NCI-H1105 (cell line): Measurements from ENCODE around the gene MARCHF9.
A peak's percentile ranks its signal among the peaks of the same experiment; 100 is the strongest.
"Not testable (repeated sequence)": the region's sequence is repeated elsewhere in the genome, so short reads cannot be mapped to it uniquely, and the experiment has no call there.

Experiments used
- DNase-seq: peaks from one replicate; lab custom pipeline; 2025; lab: John Stamatoyannopoulos, UW

MARCHF9 gene

DNA sequence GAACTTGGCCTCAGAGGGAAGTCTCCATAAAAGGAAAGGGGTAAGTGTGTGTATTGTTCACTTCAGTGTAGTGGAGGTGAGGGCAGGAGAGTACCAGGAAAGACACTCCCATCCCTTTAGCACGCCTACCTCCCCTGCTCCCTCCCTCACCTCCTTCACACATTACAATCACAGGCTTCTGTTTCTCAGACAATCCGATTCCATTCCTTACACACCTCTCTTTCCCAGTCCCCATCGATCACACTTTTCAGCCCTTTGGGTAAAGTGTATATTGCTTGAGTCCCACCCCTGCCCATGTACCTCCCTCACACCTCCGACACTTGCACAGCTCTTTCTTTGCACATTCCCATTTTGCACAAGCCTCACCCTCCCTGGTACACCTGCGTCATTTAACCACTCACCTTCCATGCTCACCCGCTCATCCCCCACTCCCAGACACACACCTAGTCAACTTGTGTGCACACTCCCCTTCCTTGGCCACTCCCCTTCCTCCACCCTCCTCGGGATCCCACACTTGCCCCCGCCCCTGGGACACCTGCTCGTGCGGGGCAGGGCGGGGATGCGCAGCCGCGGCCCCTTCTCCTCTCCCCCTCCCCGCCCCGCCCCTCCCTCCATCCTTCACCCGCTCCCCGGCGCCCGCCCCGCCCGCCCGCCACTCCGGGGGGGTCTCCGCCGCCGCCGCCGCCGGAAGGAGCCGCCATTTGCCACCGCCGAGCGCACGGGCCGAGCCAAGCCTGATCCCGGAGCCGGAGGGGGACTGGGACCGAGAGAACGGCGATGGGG, at the start of gene MARCHF9:
TSS of gene MARCHF9 (plus strand) at position 693 of the 783 bp plus-strand sequence. CDS start 426 bp downstream, outside the sequence.
- peak; percentile 56 for DNase-seq

DNA sequence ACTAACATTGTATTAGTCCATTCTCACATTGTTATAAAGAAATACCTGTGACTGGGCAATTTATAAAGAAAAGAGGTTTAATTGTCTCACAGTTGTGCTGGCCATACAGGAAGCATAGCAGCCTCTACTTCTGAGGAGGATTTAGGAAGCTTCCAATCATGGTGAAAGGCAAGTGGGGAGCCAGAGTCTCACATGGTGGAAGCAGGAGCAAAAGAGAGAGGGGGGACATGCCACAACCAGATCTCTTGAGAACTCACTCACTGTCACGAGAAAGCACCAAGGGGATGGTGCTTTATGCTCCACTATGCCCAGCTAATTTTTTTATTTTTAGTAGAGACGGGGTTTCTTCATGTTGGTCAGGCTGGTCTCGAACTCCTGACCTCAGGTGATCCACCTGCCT, 47.7 kb upstream of the MARCHF9 start:
- DNase-seq, result no peak

GRCh38 chr12:57708296-57708695, 46.6 kb upstream of the MARCHF9 start:
- DNase-seq, result no peak

- DNase-seq, result no peak
Measured at GRCh38 chr12:57712701-57713100, 42.2 kb upstream of the MARCHF9 start.

DNA sequence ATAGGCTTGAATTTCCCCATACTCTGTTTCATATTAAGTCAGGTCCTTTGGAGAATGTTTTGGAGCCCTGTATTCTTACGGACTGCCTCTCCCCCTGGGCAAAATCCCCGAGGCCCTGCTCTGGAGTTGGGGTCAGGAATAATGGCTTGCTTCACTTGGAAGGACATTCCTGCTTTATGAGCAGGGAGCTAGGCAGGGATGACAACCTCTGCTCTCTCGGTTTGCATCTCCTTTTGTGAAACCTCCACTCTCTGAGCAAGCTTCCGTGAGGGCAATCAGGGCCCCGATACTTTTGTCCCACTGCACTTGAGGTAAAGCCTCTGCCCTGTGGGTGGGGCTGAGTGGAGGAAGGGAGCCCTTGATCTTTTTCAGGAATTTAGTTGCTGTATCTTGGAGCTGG, 41.7 kb upstream of the MARCHF9 start:
- DNase-seq, result no peak

DNA sequence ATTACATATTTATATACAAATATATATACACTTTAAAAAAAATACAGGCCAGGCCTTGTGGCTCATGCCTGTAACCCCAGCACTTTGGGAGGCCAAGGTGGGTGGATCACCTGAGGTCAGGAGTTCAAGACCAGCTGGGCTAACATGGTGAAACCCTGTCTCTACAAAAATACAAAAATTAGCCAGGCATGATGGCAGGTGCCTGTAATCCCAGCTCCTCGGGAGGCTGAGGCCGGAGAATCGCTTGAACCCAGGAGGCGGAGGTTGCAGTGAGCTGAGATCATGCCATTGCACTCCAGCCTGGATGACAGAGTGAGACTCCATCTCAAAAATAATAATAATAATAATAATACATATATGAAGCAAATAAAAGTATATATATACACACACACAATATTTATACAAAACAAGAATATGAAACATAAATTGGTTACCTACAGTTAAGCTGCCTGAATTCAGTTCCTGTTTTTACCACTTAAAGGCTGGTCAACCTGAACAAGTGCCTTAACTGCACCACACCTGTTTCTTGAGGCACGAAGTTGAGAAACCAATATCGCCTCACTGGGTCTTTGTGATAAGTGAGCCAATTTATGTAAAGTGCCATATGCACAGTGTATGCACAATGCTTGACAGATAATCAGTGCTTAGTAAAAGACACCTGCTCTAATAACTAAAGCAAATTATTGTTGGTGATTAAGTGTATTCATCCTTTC, 39.7 kb upstream of the MARCHF9 start:
- not testable (repeated sequence) for DNase-seq

DNA sequence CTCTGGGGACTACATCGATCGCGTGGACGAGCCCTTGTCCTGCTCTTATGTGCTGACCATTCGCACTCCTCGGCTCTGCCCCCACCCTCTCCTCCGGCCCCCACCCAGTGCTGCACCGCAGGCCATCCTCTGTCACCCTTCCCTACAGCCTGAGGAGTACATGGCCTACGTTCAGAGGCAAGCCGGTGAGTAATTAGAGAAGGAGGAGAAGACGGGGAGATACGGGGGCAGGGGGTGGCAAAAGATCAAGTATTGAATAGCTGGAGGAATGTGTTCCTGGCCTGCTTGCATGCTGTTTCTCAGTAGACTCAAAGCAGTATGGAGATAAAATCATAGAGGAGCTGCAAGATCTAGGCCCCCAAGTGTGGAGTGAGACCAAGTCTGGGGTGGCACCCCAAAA, 39.1 kb upstream of the MARCHF9 start:
- no peak for DNase-seq

DNA sequence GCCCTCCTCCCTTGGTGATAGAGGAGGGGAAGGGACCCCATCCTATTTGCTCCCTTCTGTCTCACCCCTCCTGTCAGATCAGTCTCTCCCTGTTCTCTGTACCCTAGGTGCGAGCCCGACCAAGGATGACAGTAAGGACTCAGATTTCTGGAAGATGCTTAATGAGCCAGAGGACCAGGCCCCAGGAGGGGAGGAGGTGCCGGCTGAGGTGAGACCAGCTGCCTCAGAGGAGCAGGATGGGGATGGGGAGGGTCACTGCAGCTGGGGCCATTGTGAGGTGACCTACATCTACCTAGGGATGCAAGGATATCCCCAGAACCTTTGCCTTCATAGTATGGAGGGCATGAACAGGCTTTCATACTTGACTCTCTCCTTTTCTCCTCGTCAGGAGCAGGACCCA, 38.6 kb upstream of the MARCHF9 start:
- DNase-seq, result no peak

DNA sequence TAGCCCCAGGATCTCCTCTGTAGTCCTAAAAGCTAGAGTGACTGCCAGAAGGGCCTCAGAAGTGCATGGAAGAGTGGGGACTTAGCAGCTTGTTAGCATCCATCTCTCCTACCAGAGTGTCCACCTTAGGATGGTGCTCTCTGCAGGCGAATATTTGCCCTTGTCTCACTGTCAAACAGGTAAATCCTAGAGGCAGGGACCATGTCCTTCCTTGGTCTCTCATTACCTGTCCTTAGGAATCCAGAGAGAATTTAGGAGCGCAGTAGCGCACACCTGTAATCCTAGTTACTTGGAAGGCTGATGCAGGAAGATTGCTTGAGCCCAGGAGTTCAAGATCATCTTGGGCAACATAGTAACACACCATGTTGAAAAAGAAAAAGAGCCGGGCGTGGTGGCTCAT, 37.8 kb upstream of the MARCHF9 start:
- no peak for DNase-seq

DNA sequence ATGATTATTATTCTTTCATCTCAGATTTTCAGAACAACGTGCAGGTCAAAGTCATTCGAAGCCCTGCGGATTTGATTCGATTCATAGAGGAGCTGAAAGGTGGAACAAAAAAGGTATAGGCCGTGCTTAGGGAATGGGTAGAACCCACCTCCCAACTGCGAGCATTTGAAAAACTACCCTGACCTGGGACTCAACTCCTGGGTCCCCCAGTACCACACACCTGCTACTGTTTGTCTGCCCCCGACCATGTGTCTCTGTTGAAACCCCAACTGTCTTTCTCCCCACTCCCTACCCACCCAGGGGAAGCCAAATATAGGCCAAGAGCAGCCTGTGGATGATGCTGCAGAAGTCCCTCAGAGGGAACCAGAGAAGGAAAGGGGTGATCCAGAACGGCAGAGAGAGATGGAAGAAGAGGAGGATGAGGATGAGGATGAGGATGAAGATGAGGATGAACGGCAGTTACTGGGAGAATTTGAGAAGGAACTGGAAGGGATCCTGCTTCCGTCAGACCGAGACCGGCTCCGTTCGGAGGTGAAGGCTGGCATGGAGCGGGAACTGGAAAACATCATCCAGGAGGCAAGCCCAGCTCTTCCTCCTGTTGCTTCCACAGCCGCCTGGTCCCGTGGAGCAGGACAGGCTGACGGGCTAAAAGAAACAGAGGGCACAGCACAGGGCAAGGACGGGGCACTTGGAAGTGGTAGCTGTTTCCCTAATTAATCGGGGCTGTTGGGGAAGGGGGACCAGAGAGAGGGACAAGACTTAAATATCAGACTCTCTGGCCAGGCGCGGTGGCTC, 36.9 kb upstream of the MARCHF9 start:
- no peak for DNase-seq

DNA sequence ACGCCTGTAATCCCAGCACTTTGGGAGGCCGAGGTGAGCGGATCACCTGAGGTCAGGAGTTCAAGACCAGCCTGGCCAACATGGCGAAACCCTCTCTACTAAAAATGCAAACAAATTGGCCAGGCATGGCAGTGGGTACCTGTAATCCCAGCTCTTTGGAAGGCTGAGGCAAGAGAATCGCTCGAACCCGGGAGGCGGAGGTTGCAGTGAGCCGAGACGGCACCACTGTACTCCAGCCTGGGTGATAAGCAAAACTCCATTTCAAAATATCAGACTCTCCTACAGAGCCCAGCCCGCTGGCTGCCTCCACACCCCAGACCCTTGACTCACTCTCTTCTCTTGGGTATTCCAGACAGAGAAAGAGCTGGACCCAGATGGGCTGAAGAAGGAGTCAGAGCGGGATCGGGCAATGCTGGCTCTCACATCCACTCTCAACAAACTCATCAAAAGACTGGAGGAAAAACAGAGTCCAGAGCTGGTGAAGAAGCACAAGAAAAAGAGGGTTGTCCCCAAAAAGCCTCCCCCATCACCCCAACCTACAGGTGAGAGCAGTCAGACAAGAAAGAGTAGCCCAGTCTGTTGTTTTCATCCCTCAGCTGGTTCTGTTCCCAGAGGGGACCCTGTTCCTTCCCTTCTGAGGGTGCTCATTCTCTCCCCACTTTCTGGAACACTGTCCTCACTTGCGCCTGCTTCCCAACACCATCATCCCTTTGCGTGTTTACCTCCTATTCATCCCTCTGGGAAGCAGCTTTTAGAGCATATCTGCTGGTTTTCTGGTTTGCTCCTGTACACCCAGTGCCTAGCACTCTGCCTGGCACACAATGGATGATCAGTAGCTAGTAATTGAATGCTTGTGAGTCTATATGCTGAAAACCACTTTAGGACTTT, 36.0 kb upstream of the MARCHF9 start:
- DNase-seq, result no peak

DNA sequence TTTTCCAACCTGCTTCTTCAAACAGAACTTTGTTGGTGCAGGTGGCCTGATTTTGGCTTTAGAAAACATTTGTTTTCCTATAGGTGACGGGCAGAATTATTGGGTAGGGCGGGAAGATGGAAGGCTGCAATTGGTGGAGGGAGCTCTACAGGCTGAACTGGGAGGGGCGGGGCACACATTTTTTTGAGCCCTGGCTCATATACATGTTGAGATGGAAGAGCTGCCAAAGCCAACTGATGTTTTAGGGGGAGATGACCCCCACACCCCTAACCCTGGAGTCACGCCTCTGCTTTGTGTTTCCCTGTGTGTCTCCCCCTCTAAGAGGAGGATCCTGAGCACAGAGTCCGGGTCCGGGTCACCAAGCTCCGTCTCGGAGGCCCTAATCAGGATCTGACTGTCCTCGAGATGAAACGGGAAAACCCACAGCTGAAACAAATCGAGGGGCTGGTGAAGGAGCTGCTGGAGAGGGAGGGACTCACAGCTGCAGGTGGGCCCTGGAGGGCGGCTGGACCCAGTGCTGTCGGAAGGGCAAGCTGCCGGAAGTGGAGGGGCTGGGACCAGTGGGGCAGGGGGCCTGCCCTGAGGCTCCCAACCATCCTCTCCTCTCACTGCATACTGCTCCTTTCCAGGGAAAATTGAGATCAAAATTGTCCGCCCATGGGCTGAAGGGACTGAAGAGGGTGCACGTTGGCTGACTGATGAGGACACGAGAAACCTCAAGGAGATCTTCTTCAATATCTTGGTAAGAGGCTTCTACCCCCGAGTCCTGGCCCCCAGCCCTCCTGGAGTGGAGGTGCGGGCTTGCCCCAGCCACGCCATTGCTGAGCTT, 34.9 kb upstream of the MARCHF9 start:
- no peak for DNase-seq

GRCh38 chr12:57720606-57721595, 34.0 kb upstream of the MARCHF9 start:
- no peak for DNase-seq

- DNase-seq, result not testable (repeated sequence)
Measured at GRCh38 chr12:57721846-57722608, 32.9 kb upstream of the MARCHF9 start.

GRCh38 chr12:57722716-57723629, 31.9 kb upstream of the MARCHF9 start:
- DNase-seq, result no peak

GRCh38 chr12:57723630-57723962, 31.3 kb upstream of the MARCHF9 start:
- DNase-seq, result no peak

DNA sequence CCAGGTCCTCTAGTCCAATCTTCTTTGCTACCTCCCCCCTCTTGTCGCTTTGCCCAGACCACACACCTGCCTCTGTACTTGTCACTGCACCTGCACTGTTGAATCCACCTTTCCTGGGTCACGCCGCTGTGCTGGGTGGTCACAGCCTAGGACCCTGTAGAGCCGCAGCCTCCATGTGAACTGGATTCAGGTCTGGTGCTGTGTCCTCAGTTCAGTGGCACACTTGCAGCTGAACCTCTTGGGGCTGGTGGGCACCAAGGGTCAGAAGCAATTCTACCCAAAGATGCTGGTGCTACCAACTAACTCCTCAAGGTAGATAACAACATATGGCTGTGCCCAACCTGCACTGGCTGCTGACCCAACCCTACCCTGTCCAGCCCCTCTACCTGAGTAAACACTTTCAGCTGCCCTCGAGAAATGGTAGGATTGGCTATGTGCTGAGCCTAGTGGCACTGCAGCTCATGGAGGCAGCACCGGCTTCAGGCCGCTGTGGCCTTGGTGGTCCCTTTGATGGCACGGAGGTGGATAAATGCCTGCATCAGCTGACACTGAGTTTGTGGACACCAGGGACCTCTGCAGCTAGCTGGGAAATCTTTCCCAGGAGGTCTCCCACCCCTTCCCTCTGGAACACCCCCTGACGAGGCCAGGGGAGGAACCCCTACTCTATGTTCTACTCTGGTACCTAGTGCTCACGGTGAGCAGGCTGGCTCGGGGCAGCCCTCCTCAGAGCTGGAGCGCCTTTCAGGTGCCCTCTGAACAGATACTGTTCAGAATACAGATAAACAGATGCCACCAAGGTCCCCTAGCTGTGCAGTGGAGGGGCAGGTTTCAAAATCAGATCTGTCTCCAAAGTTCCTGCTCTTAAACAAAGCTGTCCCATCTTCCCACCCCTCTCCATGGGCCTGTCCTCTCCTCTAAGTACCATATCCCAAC, 30.6 kb upstream of the MARCHF9 start:
- no peak for DNase-seq
